Measurements from ENCODE around the gene ABCC1.

ABCC1 gene

GRCh38 chr16:15911198-15911597, 38.2 kb upstream of the ABCC1 start:
- no peak overlapping the region for H3K4me3 ChIP-seq (ENCODE audit: low read length, poor library complexity, severe bottlenecking)
- H2AFZ ChIP-seq (ENCODE audit: low read length), result no peak overlapping the region
- H4K20me1 ChIP-seq (ENCODE audit: insufficient read depth, low read length, poor library complexity, severe bottlenecking), result no peaks in the 10 kb centered on the region
- H3K9me3 ChIP-seq (ENCODE audit: insufficient read depth, low read depth, low read length), result no peaks in the 10 kb centered on the region
- no peak overlapping the region for H3K9ac ChIP-seq (ENCODE audit: low read depth, low read length, poor library complexity, severe bottlenecking)
- H3K4me1 ChIP-seq (ENCODE audit: insufficient read depth, low read length, poor library complexity, severe bottlenecking), result no peaks in the 10 kb centered on the region
- no peaks in the 10 kb centered on the region for H3K27me3 ChIP-seq (ENCODE audit: insufficient read depth, low read length, poor library complexity, severe bottlenecking)
- H3K36me3 ChIP-seq (ENCODE audit: insufficient read depth, low read length), result no peaks in the 10 kb centered on the region
- no peak overlapping the region for H3K4me2 ChIP-seq (ENCODE audit: low read depth, low read length, poor library complexity, severe bottlenecking)
- H3F3A ChIP-seq (ENCODE audit: low read depth), result no peaks in the 10 kb centered on the region
- no peaks in the 10 kb centered on the region for H3K9me2 ChIP-seq (replicated peaks; ENCODE audit: low read depth, low read length)
- TF ChIP-seq EZH2phosphoT487 (IDR thresholded peaks at IDR 0.05; ENCODE audit: borderline replicate concordance) (no peak), CTCF (conservative IDR thresholded peaks at IDR 0.05; ENCODE audit: low read length) (no peak)
- H3K79me2 ChIP-seq (ENCODE audit: insufficient read depth, low read length), result no peaks in the 10 kb centered on the region

GRCh38 chr16:15913046-15913698, 36.2 kb upstream of the ABCC1 start:
- Histone ChIP-seq H3K4me2 (ENCODE audit: low read depth, low read length, poor library complexity, severe bottlenecking) (no peak overlapping the region), H3K27me3 (ENCODE audit: insufficient read depth, low read length, poor library complexity, severe bottlenecking) (no peaks in the 10 kb centered on the region), H4K20me1 (ENCODE audit: insufficient read depth, low read length, poor library complexity, severe bottlenecking) (no peaks in the 10 kb centered on the region), H3K9me3 (ENCODE audit: insufficient read depth, low read depth, low read length) (no peaks in the 10 kb centered on the region), H3K9ac (ENCODE audit: low read depth, low read length, poor library complexity, severe bottlenecking) (no peak overlapping the region), H3K9me2 (replicated peaks; ENCODE audit: low read depth, low read length) (no peaks in the 10 kb centered on the region), H3F3A (ENCODE audit: low read depth) (no peaks in the 10 kb centered on the region), H2AFZ (ENCODE audit: low read length) (no peak overlapping the region), H3K4me1 (ENCODE audit: insufficient read depth, low read length, poor library complexity, severe bottlenecking) (no peaks in the 10 kb centered on the region), H3K79me2 (ENCODE audit: insufficient read depth, low read length) (no peaks in the 10 kb centered on the region), H3K36me3 (ENCODE audit: insufficient read depth, low read length) (no peaks in the 10 kb centered on the region), H3K4me3 (ENCODE audit: low read length, poor library complexity, severe bottlenecking) (no peak overlapping the region)
- TF ChIP-seq CTCF (conservative IDR thresholded peaks at IDR 0.05; ENCODE audit: low read length) (no peak), EZH2phosphoT487 (IDR thresholded peaks at IDR 0.05; ENCODE audit: borderline replicate concordance) (no peak)

- H2AFZ ChIP-seq (ENCODE audit: low read length), result no peak overlapping the region
- no peaks in the 10 kb centered on the region for H3K9me2 ChIP-seq (replicated peaks; ENCODE audit: low read depth, low read length)
- H3K9me3 ChIP-seq (ENCODE audit: insufficient read depth, low read depth, low read length), result no peaks in the 10 kb centered on the region
- no peak for TF ChIP-seq EZH2phosphoT487 (IDR thresholded peaks at IDR 0.05; ENCODE audit: borderline replicate concordance)
- TF ChIP-seq CTCF (conservative IDR thresholded peaks at IDR 0.05; ENCODE audit: low read length), result no peak
- H3K4me3 ChIP-seq (ENCODE audit: low read length, poor library complexity, severe bottlenecking), result no peak overlapping the region
- no peaks in the 10 kb centered on the region for H3K36me3 ChIP-seq (ENCODE audit: insufficient read depth, low read length)
- no peak overlapping the region for H3K9ac ChIP-seq (ENCODE audit: low read depth, low read length, poor library complexity, severe bottlenecking)
- no peaks in the 10 kb centered on the region for H3K4me1 ChIP-seq (ENCODE audit: insufficient read depth, low read length, poor library complexity, severe bottlenecking)
- H3K4me2 ChIP-seq (ENCODE audit: low read depth, low read length, poor library complexity, severe bottlenecking), result no peak overlapping the region
- H3F3A ChIP-seq (ENCODE audit: low read depth), result no peaks in the 10 kb centered on the region
- H3K79me2 ChIP-seq (ENCODE audit: insufficient read depth, low read length), result no peaks in the 10 kb centered on the region
- no peaks in the 10 kb centered on the region for H3K27me3 ChIP-seq (ENCODE audit: insufficient read depth, low read length, poor library complexity, severe bottlenecking)
- H4K20me1 ChIP-seq (ENCODE audit: insufficient read depth, low read length, poor library complexity, severe bottlenecking), result no peaks in the 10 kb centered on the region
These were observed 33.8 kb upstream of the ABCC1 start for GRCh38 chr16:15915555-15916081.

Measured in Loucy (cell line).